Measurements from ENCODE around the gene FAM111A.

Gene FAM111A

GRCh38 chr11:59141673-59142460 lies 789 bp upstream of the FAM111A start:
- peak; percentile 4 for DNase-seq

- DNase-seq, result peak; percentile 2
Observed at GRCh38 chr11:59144096-59144495, 1.4 kb downstream of the FAM111A start.

- DNase-seq, result peak; percentile 90
Observed at GRCh38 chr11:59144579-59145345, 2.1 kb downstream of the FAM111A start.

GRCh38 chr11:59145534-59145933 lies 2.9 kb downstream of the FAM111A start:
- DNase-seq, result no peak

GRCh38 chr11:59151761-59152160 lies 9.1 kb downstream of the FAM111A start:
- DNase-seq, result no peak

- no peak for DNase-seq
Observed at GRCh38 chr11:59152312-59152951, 9.8 kb downstream of the FAM111A start.

DNA sequence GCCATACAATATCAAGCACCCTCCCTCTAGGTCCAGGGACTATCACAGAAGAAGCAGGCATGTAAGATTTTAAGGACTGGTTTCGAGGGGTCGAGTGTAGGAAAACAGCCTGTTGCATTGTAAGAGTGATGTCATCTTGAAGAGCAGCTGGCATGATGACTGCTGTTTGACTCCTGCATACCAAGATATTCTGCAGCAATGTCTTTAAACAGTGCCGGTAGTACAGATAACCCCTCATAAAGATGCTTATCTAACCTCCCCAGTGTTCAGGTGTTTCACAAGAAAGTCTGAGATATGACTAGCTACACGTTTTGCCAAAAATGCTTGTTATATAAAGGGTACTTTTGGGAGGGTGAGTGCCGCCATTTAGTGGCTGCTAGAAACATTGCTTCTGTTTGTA lies 12.0 kb downstream of the FAM111A start:
- DNase-seq, result no peak

- DNase-seq, result no peak
Observed at GRCh38 chr11:59157433-59157832, 14.8 kb downstream of the FAM111A start.

DNA sequence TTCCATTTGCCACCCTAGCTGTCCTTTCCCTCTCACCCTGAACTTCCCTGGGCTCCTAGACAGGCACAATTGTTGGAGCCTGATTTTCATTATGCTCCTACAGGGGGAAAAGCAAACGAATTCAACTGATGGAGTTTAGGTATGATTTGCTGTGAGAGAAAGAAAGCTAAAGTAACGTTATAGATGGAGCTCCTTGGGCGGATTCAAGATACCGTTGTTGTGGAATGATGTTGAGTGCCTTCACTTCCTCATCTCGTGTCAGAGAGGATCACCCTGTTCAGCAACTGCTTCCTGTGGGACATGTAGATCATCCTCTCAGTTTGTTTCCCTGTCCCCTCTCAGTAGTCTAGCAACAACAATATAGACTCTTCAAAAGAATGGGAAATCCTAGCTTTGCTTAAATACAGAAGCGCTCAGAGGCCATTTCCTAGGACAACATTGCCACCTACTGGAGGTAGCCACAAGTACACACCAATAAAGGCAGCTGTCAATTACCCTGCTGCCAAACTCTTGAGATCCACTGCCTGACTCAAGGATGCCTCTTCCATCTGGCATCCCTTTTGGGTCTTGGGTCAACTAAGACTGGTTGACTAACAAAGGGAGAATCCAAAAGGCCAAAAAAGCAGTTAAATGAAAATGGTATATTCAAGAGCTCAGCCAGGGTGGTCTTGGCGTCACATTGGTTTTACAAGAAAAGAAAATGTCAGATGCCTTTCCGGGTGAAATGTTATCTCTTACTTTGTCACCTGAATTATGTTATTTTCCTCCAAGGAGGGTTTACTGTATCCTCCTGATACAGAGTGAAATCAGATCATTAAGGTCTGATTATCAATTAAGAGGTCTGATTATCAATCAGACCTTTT lies 15.8 kb downstream of the FAM111A start:
- DNase-seq, result peak; percentile 64

DNA sequence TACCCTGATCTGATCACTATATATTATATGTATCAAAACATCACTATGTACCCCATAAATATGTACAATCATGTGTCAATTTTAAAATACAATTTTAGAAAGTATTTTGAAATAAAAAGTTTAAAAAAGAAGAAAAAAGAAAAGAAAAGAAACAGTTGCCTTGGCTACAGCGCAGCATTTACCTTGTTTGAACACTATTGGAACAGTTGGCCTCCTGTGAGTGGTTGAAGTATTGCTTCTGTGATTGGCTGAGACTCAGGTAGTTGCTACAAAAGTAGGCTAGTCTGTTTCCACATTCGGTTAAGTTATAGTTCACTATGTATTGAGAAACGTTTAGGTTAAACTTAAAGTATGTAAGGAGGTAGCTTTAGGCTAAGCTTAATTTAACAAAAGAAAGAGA lies 21.4 kb downstream of the FAM111A start:
- DNase-seq, result no peak

GRCh38 chr11:59171508-59172322 lies 29.1 kb downstream of the FAM111A start, which contains the start of gene DTX4:
DTX4 (plus strand) TSS chr11:59172132; CDS start chr11:59172596, 464 bp downstream.
- DNase-seq, result peak; percentile 90

DNA sequence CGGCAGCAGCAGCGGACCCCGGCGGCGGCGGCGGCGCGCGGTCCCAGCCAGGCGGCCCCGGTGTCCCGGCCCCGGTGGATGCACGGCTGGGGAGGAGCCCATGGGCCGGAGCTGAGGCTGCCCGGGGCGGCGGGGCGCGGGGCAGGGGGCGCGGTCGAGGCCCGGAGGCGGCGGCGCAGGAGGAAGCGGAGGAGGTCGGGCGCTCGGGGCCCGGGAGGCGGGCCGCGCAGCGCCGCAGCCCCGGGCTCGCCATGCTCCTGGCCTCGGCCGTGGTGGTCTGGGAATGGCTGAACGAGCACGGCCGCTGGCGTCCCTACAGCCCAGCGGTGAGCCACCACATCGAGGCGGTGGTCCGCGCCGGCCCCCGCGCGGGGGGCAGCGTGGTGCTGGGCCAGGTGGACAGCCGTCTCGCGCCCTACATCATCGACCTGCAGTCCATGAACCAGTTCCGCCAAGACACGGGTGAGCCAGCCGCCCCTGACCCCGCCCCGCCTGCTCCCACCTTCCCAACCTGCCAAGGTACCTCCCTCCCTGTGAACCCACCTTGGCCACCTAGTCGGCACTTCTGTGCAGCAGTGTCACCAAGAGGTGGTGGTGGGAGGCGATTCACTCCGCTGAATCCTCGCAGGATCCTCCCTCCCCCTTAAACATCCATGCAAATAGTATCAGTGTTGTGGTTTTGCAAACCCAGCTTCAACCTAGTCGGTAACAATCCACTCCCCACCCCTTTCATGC lies 29.9 kb downstream of the FAM111A start:
- peak; percentile 14 for DNase-seq

GRCh38 chr11:59173080-59173963 lies 30.7 kb downstream of the FAM111A start:
- peak; percentile 4 for DNase-seq

GRCh38 chr11:59173964-59174663 lies 31.5 kb downstream of the FAM111A start:
- DNase-seq, result no peak

DNA sequence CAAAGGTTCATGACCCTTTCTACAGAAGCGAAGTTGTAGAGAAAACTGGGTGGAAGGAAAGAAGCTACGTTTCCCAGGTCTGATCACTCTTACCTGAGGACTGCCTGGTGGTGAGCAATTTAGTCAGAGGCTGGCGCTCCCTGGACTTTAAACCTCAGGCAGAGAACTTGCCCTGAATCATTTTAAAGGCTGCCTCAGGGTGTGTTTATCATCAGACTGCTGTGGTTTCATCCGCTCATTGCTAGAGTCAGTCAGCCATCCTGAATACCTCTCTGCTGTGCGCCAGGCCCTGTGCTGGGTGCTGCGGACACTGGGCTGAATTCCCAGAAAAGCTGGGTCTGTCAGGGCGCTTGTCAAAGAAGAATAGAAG lies 32.0 kb downstream of the FAM111A start:
- peak; percentile 4 for DNase-seq

- DNase-seq, result no peak
Observed at GRCh38 chr11:59175091-59175501, 32.4 kb downstream of the FAM111A start.

DNA sequence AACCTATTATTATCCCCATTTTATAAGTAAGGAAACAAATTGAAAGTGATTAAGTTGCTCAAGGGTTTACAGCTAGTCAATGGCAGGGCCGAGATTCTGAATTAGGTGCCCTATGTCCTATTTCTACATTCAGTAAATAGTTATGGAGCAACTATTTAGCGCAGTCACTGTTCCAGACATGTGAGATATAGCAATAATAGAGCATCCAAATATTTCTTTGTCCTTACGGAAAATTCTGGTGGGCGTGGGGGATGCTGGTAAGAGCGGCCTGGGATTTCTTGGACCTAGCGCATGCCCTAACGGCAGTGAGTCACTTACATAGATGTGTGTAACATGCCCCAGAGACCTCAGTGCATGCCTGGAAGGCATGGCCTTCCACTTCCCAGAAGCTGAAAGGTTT lies 33.7 kb downstream of the FAM111A start:
- DNase-seq, result no peak

- no peak for DNase-seq
Observed at GRCh38 chr11:59178402-59178801, 35.7 kb downstream of the FAM111A start.

DNA sequence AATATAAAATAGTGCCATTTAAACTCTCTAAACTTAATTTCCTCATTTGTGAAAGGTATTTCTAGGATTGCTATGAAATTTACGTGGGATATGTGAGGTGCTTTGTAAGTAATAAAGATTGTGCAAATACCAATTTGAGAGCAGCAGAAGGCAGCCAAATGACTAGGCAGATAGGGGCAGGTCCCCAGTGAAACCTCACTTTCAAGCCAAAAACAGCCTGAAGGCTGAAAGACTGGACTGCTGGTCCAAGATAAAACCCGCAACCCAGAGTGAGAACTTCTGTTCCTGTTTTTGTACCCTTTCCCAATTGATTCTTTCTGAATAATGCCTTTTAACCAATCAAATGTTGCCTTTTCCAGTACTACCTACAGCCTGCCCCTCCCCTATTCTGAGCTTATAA lies 36.5 kb downstream of the FAM111A start:
- DNase-seq, result no peak
